ENCODE data around the gene ABCA5. TPM values are rescaled to one million over a fixed set of nuclear protein-coding genes. Genes with fewer than 3 reads are reported as not detected.
"Not testable (repeated sequence)": the region's sequence is repeated elsewhere in the genome, so short reads cannot be mapped to it uniquely, and the experiment has no call there.

Gene ABCA5
- total RNA-seq, 4 donors from 2014 or later: 32.9 to 61.6 (median 49.2) TPM

DNA sequence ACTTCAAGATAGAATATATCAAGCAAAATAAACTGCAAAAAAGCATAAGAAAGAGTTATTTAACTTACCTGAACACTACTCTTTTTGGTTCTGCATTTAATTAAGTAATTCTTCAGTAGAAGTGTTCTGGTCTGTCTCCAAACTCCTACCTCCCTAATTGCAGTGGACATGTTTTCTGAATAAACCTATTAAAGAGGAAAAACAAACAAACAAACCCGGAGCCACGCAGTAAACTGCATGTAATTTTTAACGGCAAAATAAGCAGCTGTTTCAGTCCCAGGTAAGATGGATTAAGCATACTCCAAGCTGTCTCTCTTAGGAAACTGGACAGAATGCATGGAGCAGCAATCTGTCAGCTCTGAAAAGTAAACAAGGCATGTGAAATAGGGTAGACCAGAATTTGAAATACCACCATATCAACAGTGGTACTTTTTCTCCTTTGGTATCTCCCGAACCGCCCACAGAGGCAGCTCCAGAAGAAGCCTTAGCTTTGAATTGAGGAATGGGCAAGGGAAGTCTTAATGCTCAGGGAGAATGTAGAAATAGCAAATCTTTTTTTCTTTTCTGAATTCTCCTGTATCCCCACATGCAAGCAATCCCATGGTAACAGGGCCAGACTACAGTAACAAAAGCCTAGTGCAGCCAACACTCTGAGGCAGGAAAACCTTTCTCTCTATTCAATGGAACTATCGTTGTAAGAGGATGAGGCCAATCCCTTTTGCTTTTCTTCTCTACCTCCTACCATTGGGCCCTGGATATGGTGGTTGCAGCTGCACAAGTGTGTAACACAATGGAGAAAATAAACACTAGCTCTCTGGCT, 12.5 kb downstream of the ABCA5 start:
- ATAC-seq (ENCODE audit: low FRiP score) (no peak), DNase-seq (ENCODE audit: low spot score) (no peak)
- TF ChIP-seq, protein P1, sequence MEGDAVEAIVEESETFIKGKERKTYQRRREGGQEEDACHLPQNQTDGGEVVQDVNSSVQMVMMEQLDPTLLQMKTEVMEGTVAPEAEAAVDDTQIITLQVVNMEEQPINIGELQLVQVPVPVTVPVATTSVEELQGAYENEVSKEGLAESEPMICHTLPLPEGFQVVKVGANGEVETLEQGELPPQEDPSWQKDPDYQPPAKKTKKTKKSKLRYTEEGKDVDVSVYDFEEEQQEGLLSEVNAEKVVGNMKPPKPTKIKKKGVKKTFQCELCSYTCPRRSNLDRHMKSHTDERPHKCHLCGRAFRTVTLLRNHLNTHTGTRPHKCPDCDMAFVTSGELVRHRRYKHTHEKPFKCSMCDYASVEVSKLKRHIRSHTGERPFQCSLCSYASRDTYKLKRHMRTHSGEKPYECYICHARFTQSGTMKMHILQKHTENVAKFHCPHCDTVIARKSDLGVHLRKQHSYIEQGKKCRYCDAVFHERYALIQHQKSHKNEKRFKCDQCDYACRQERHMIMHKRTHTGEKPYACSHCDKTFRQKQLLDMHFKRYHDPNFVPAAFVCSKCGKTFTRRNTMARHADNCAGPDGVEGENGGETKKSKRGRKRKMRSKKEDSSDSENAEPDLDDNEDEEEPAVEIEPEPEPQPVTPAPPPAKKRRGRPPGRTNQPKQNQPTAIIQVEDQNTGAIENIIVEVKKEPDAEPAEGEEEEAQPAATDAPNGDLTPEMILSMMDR (IDR thresholded peaks at IDR 0.05): no peak

DNA sequence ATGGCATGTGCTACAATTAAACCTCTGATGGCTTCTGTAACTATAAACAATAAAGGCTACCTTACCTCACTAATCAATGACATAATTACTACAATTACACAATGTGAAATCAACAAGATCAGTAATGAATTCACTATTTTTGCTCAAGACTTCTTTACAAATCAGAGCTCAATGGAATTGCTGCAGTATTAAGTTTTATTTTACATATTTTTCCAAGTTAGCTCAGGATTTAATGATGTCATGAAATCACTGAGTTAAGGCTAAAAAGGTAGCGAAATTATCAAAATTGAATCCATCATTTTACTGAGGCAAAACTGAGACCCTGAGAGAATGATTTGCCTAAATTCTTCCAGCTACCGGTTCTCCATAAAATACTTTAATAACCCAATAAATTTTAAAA, 21.8 kb downstream of the ABCA5 start:
- DNase-seq (ENCODE audit: low spot score): no peak
- TF ChIP-seq, protein P1 (IDR thresholded peaks at IDR 0.05): no peak
- no peak for ATAC-seq (ENCODE audit: low FRiP score)

DNA sequence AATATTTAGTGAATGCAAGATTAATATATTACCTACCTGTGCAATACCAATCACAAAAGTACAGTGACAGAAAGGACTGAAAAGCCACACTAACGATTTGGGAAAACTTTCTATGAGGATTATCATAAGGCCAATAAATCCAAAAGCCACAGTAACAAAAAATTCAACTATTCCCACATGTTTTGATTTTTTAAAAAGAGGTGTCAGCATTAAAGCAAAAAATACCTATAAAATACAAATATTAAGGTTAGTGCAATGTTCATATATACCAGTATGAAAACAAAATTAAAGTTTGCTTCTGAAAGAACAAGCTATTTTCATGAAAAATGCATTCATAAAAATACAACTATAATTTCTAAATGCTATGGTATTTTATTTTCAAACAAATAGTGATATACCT, 24.3 kb downstream of the ABCA5 start:
- no peak for ATAC-seq (ENCODE audit: low FRiP score)
- TF ChIP-seq, protein P1 (IDR thresholded peaks at IDR 0.05): no peak
- DNase-seq (ENCODE audit: low spot score): no peak

DNA sequence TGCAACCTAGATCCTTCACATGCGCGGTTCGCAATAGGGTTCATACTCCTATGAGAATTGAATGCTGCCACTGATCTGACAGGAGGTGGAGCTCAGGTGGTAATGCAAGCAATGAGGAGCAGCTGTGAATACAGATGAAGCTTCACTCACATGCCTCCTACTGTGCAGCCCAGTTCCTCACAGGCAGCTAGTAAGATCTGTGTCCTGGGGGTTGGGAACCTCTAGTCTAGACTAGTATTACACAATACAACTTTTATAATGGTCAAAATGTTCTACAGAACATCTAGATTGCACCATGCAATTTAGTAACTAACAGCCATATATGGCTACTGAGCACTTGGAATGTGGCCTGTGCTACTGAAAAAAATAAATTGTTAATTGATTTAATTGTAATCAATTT, 26.7 kb downstream of the ABCA5 start:
- ATAC-seq (ENCODE audit: low FRiP score): no peak
- DNase-seq (ENCODE audit: low spot score): no peak
- TF ChIP-seq, protein P1 (IDR thresholded peaks at IDR 0.05): no peak

DNA sequence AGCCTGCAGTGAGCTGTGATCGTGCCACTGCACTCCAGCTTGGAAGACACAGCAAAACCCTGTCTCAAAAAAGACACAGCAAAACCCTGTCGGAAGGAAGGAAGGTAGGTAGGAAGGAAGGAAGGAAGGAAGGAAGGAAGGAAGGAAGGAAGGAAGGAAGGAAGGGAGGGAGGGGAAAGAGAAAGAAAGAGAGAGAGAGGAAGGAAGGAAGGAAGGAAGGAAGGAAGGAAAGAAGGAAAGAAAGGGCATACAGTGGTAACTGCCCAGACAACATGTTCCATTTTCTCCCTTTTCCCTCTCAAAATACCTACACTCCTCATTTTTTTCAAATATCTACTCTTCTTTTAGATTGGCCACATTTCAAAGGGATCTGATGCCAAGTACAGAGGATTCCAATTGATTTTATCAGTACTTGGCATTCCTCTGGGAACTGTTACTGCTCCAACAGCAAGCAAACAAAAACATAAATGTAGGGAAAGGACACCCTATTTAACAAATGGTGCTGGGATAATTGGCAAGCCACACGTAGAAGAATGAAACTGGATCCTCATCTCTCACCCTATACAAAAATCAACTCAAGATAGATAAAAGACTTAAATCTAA, 28.7 kb downstream of the ABCA5 start:
- DNase-seq (ENCODE audit: low spot score); ATAC-seq (ENCODE audit: low FRiP score): not testable (repeated sequence)

DNA sequence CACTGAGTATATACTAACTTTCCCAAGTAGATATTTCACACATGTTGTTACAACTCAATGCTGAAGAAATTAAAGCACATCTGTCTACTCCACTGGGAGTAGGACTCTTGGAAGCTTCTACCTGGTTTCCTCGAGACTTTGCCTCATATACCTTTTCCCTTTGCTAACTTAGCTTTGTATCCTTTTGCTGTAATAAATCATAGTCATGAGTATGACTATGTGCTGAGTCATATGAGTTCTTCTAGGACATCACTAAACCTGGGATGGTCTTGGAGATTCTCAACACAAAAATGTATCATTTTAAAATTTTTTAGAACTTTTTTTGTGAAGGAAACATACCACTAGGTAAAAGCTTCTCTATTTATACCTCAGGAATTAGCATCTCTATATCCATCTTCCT, 39.8 kb downstream of the ABCA5 start:
- ATAC-seq (ENCODE audit: low FRiP score): no peak
- TF ChIP-seq, protein P1 (IDR thresholded peaks at IDR 0.05): no peak
- no peak for DNase-seq (ENCODE audit: low spot score)

DNA sequence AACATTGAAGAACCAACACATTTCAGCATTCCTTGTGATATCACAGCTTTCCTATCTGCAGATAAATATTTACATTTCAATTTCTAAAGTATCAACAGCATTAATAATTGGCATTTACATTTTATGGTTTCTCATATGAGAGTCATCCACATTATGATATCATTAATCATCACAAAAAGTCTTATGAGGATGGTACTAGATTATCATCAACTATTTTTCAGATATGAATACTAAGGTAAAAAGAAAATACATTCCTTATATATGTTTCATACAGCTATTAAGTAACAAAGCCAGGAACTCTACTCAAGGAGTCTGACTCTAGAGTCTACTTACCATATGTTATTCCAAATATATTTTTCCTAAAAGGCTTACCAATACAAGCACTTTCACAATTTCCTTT, 40.7 kb downstream of the ABCA5 start:
- TF ChIP-seq, protein P1 (IDR thresholded peaks at IDR 0.05): no peak
- DNase-seq (ENCODE audit: low spot score) (no peak), ATAC-seq (ENCODE audit: low FRiP score) (no peak)
